Endothelial cell (in vitro differentiated cells): ENCODE measurements around the gene IRF7. TPM values are rescaled to one million over a fixed set of nuclear protein-coding genes. Genes with fewer than 3 reads are reported as not detected.

Experiments
- DNase-seq: peaks from one replicate; pipeline ENCODE4 v3.0.0; 2021; ENCODE audit warnings: low spot score
- H3K27ac Mint-ChIP-seq: one replicate; pipeline ENCODE4 v1.8.0; 2021; ENCODE audit warnings: mixed read lengths, inconsistent platforms; ENCODE audit not compliant: unreplicated experiment
- H3K27me3 Mint-ChIP-seq: one replicate; pipeline ENCODE4 v1.8.0; 2021; ENCODE audit warnings: mild to moderate bottlenecking, moderate library complexity, mixed read lengths, inconsistent platforms; ENCODE audit not compliant: unreplicated experiment
- H3K36me3 Mint-ChIP-seq: one replicate; pipeline ENCODE4 v1.8.0; 2021; ENCODE audit warnings: mild to moderate bottlenecking, low read depth, mixed read lengths, inconsistent platforms; ENCODE audit not compliant: unreplicated experiment
- H3K4me1 Mint-ChIP-seq: one replicate; pipeline ENCODE4 v1.8.0; 2021; ENCODE audit warnings: mild to moderate bottlenecking, mixed read lengths, inconsistent platforms; ENCODE audit not compliant: unreplicated experiment
- H3K4me3 Mint-ChIP-seq: one replicate; pipeline ENCODE4 v1.8.0; 2021; ENCODE audit warnings: mild to moderate bottlenecking, mixed read lengths, inconsistent platforms; ENCODE audit not compliant: unreplicated experiment
- H3K9me3 Mint-ChIP-seq: one replicate; pipeline ENCODE4 v1.8.0; 2021; ENCODE audit warnings: mixed read lengths, inconsistent platforms; ENCODE audit not compliant: unreplicated experiment
- total RNA-seq: library from RNA; stranded (reverse); fragmentation: NEBNext Ultra II Directional; extraction: Animal tissue kit (Norgen Biotek cat#: 25700); gene quantifications from one replicate; pipeline ENCODE4 v1.2.1, GENCODE V29; 2021; ENCODE audit not compliant: unreplicated experiment
- TF ChIP-seq, protein P1 (sequence below): fragments of 200-600 bp; sonication (generic); IDR thresholded peaks from one replicate; pipeline ENCODE4 v1.5.0; 2021; ENCODE audit warnings: antibody characterized with exemption; ENCODE audit not compliant: unreplicated experiment

Gene IRF7
- total RNA-seq, 1 donor from 2014 or later = 11.6 TPM

DNA sequence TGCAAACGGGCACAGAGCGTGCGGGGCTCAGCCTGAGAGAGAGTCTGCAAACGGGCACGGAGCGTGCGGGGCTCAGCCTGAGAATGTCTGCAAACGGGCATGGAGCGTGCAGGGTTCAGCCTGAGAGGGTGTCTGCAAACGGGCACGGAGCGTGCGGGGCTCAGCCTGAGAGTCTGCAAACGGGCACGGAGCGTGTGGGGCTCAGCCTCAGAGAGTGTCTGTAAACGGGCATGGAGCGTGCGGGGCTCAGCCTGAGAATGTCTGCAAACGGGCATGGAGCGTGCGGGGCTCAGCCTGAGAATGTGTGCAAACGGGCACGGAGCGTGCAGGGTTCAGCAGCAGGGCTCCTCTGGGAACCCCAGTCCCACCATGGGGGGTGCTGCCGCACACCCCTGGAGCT lies 26.0 kb downstream of the IRF7 start:
- H3K36me3 Mint-ChIP-seq = peaks cover 39% of the 10 kb centered on the region
- H3K27me3 Mint-ChIP-seq = peaks cover 12% of the 10 kb centered on the region
- peak overlapping the region; percentile 40 for H3K4me3 Mint-ChIP-seq
- TF ChIP-seq, protein P1, sequence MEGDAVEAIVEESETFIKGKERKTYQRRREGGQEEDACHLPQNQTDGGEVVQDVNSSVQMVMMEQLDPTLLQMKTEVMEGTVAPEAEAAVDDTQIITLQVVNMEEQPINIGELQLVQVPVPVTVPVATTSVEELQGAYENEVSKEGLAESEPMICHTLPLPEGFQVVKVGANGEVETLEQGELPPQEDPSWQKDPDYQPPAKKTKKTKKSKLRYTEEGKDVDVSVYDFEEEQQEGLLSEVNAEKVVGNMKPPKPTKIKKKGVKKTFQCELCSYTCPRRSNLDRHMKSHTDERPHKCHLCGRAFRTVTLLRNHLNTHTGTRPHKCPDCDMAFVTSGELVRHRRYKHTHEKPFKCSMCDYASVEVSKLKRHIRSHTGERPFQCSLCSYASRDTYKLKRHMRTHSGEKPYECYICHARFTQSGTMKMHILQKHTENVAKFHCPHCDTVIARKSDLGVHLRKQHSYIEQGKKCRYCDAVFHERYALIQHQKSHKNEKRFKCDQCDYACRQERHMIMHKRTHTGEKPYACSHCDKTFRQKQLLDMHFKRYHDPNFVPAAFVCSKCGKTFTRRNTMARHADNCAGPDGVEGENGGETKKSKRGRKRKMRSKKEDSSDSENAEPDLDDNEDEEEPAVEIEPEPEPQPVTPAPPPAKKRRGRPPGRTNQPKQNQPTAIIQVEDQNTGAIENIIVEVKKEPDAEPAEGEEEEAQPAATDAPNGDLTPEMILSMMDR = no peak
- H3K27ac Mint-ChIP-seq = no peak overlapping the region
- H3K4me1 Mint-ChIP-seq = peaks cover 6% of the 10 kb centered on the region
- H3K9me3 Mint-ChIP-seq = no peaks in the 10 kb centered on the region
- DNase-seq = no peak

DNA sequence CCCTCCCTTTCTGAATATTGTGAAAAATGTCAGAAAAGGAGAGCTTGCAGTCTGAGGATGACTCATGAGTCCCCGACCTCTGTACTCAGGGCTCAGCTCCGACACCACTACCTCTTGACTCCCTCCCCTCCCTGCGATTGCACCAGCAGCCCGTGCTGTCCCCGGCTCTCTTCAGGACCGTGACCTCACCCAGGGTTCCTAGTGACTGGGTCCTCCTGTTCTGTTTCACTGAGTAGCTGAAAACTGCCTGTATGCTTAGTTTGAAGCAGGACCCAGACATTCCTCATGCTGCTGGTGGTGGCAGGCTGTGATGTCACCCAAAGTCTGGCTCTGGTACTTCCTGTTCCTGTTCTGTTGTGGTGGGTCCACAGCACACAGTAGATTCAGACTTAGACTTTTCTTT lies 27.8 kb downstream of the IRF7 start:
- no peaks in the 10 kb centered on the region for H3K9me3 Mint-ChIP-seq
- peak overlapping the region; percentile 45 for H3K4me3 Mint-ChIP-seq
- H3K27ac Mint-ChIP-seq = peak overlapping the region; percentile 11
- DNase-seq = no peak
- TF ChIP-seq, protein P1 = no peak
- H3K27me3 Mint-ChIP-seq = peaks cover 12% of the 10 kb centered on the region
- H3K36me3 Mint-ChIP-seq = peaks cover 30% of the 10 kb centered on the region
- peaks cover 6% of the 10 kb centered on the region for H3K4me1 Mint-ChIP-seq

DNA sequence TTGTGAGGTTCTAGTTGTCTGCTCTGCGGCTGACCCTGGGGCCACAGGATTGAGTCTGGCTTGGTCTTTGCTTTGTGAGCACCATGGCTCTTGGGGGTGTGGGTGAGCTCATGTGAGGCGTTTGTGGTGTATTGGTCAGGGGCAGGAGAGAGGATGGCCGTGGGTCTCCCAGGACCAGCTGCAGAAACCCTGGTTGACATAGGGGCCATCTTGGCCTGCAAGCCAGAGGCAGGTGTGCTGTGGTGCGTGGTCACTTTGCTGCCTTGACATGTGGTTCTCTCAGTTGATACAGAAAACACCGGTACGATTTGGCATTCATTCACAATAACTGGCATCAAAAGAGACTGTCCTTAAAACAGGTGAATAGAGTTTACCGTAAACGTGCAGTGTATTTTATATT lies 28.2 kb downstream of the IRF7 start:
- Mint-ChIP-seq H3K4me1 (peaks cover 6% of the 10 kb centered on the region), H3K9me3 (no peaks in the 10 kb centered on the region), H3K27me3 (peaks cover 12% of the 10 kb centered on the region), H3K27ac (no peak overlapping the region), H3K4me3 (peak overlapping the region; percentile 31), H3K36me3 (peaks cover 29% of the 10 kb centered on the region)
- DNase-seq = no peak
- TF ChIP-seq, protein P1 = no peak

DNA sequence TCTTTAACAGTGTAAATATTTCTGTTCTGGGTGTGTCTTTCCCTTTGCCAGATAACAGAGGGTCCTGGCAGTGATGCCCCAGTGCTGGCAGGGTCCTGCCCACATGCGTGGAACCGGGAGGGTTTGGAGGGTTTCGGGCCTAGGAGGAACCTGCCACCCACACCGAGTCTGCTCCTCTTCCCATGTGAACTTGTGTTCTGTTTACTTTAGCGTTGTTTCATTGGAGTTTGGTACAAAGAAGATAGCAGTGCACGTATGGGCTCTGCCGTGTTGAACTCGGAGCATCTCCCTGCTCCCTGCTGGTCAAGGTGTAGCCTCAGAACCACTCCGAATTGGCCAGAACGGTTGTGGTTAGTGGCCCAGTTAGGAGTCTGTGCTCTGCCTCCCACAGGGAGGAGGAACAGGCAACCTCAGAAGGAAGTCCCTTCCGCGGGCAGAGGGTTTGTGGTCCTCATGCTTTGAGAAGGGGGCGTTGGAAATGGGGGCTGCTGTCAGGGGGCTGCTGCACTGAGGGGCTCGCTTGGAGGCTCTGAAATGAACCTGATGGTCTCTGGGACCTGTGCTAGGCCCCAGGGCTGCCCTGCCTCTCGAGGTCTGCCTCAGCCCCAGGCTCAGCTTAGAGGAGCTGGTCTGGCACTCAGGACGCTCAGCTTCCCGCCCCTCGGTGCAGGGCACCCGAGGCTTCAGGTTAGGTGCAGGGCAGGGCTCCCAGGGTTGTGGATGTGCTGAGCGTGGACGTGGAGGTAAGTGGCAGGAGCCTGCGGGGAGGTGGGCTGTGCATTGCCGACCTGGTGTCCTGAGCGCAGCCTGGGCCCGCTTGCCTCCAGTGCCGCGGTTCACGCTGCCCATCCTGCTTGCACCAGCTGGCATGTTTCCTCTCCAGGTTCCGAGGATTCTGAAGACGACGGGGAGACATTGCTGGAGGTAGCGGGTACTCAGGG lies 29.1 kb downstream of the IRF7 start:
- H3K9me3 Mint-ChIP-seq = no peaks in the 10 kb centered on the region
- H3K4me3 Mint-ChIP-seq = peak overlapping the region; percentile 49
- TF ChIP-seq, protein P1 = no peak
- DNase-seq = no peak
- no peak overlapping the region for H3K27ac Mint-ChIP-seq
- H3K4me1 Mint-ChIP-seq = peaks cover 6% of the 10 kb centered on the region
- H3K36me3 Mint-ChIP-seq = peaks cover 24% of the 10 kb centered on the region
- peaks cover 10% of the 10 kb centered on the region for H3K27me3 Mint-ChIP-seq

DNA sequence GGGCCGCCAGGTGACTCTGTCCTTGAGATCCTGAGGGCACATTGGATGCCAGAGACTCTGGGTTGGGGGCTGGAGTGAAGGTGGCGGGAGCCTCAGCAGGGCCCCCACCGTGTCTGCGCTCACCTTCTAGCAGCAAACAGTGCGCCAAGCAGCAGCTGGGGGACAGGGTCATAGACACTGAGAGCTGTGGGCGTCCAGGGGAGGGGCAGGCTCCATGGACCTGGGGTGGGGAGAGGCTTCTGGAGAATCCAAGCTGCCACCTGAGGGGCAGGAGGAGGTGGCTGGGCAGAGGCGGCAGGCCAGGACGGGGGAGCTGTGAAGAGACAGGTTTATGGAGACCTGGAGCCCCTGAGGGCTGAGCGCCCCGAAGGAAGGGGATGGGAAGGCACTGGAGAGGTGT lies 31.5 kb downstream of the IRF7 start:
- Mint-ChIP-seq H3K27ac (no peak overlapping the region), H3K4me3 (no peak overlapping the region), H3K36me3 (peaks cover 15% of the 10 kb centered on the region), H3K4me1 (peaks cover 8% of the 10 kb centered on the region), H3K9me3 (no peaks in the 10 kb centered on the region), H3K27me3 (peaks cover 5% of the 10 kb centered on the region)
- TF ChIP-seq, protein P1 = no peak
- DNase-seq = no peak
